Endothelial cell of umbilical vein (primary cell): ENCODE measurements around the gene ZNF581. TPM values are rescaled to one million over a fixed set of nuclear protein-coding genes. Genes with fewer than 3 reads are reported as not detected.

Experiments
- BruUV-seq: library from RNA; stranded (reverse); fragments of 400-500 nt; replicated peaks from 2 replicates; lab custom pipeline; 2021; lab: Mats Ljungman, UMichigan
- CTCF ChIA-PET: fragments of 300-600, 350-600 bp; sonication (Branson Sonifier 250); formaldehyde crosslinking; loops from one replicate; lab custom pipeline; 2021; ENCODE audit warnings: antibody characterized with exemption, inconsistent platforms; lab: Charles Lee
- POLR2A ChIA-PET: fragments of 300-600, 350-600 bp; sonication (Branson Sonifier 250); formaldehyde crosslinking; loops from one replicate; lab custom pipeline; 2021; ENCODE audit warnings: antibody characterized with exemption, inconsistent platforms; lab: Charles Lee
- DNase-seq: peaks from one replicate; pipeline ENCODE4 v3.0.0-alpha.2; 2011; ENCODE audit warnings: low read depth, low spot score
- FAIRE-seq: peaks from 2 replicates; lab custom pipeline; 2011; peaks lifted over from hg19 to GRCh38; lab: Jason Lieb, UNC
- H2AFZ ChIP-seq: 2 replicates; pipeline ENCODE4 v1.6.0; 2012; ENCODE audit warnings: low read depth, low read length, control low read depth, inconsistent platforms
- H3K27ac ChIP-seq: 2 replicates; pipeline ENCODE4 v1.5.1; 2011; ENCODE audit warnings: low read depth, mild to moderate bottlenecking, control low read depth, low read length, moderate library complexity; ENCODE audit not compliant: insufficient read depth
- H3K27me3 ChIP-seq, 2 experiments: 2 replicates each; pipeline versions ENCODE4 v1.6.0 to v1.6.1; 2011; ENCODE audit warnings: low read length in 2 of 2, mixed read lengths in 1 of 2; ENCODE audit not compliant: control insufficient read depth in 2 of 2, insufficient read depth in 2 of 2
- H3K36me3 ChIP-seq, 2 experiments: 2 replicates in 1 of 2; 3 replicates in 1 of 2; pipeline ENCODE4 v1.5.1; 2011; ENCODE audit warnings: low read length in 2 of 2, mild to moderate bottlenecking in 1 of 2, moderate library complexity in 1 of 2; ENCODE audit not compliant: control insufficient read depth in 2 of 2, insufficient read depth in 2 of 2; ENCODE audit errors: extremely low read depth in 1 of 2
- H3K4me1 ChIP-seq: 3 replicates; pipeline ENCODE4 v1.5.1; 2011; ENCODE audit warnings: mild to moderate bottlenecking, low read length; ENCODE audit not compliant: control insufficient read depth, insufficient read depth; ENCODE audit errors: extremely low read depth
- H3K4me2 ChIP-seq: 2 replicates; pipeline ENCODE4 v1.6.1; 2011; ENCODE audit warnings: low read length, control low read depth, mixed read lengths; ENCODE audit not compliant: insufficient read depth
- H3K4me3 ChIP-seq, 3 experiments: fragments of 200-600 bp in 1 of 3; sonication (generic), shearing (Covaris generic) in 1 of 3; replicated peaks in 1 of 3; 2 replicates each; pipeline ENCODE4 v1.5.1; 2011 to 2016; ENCODE audit warnings: control low read depth in 3 of 3, low read length in 3 of 3, mild to moderate bottlenecking in 2 of 3, inconsistent platforms in 1 of 3, low read depth in 1 of 3, moderate library complexity in 1 of 3; ENCODE audit not compliant: insufficient read depth in 1 of 3
- H3K79me2 ChIP-seq: 2 replicates; pipeline ENCODE4 v1.6.0; 2012; ENCODE audit warnings: low read length, inconsistent platforms; ENCODE audit not compliant: control insufficient read depth, insufficient read depth
- H3K9ac ChIP-seq: replicated peaks from 2 replicates; pipeline ENCODE3; 2011; ENCODE audit warnings: low read length, control low read depth; ENCODE audit not compliant: insufficient read depth; ENCODE audit errors: extremely low read depth
- H3K9me1 ChIP-seq: replicated peaks from 3 replicates; pipeline ENCODE4 v1.6.0; 2011; ENCODE audit warnings: mild to moderate bottlenecking, low read length; ENCODE audit not compliant: control insufficient read depth, insufficient read depth; ENCODE audit errors: extremely low read depth
- H3K9me3 ChIP-seq: replicated peaks from 2 replicates; pipeline ENCODE4 v1.5.1; 2012; ENCODE audit warnings: low read length, inconsistent platforms; ENCODE audit not compliant: control insufficient read depth, insufficient read depth
- H4K20me1 ChIP-seq: replicated peaks from 2 replicates; pipeline ENCODE3; 2011; ENCODE audit warnings: mild to moderate bottlenecking, low read length; ENCODE audit not compliant: control insufficient read depth, insufficient read depth; ENCODE audit errors: extremely low read depth
- CTCF ChIP-seq, 2 donors: IDR thresholded peaks; 1 replicate in 1 of 2; 2 replicates in 1 of 2; pipeline ENCODE4 v1.5.1; 2011; ENCODE audit warnings: low read length in 2 of 2, mild to moderate bottlenecking in 2 of 2, moderate library complexity in 2 of 2, control low read depth in 1 of 2, inconsistent platforms in 1 of 2, low read depth in 1 of 2; ENCODE audit not compliant: insufficient read depth in 1 of 2; ENCODE audit errors: extremely low read depth in 1 of 2
- EZH2 ChIP-seq: IDR thresholded peaks from 2 replicates; pipeline ENCODE4 v1.6.1; 2012; ENCODE audit warnings: borderline replicate concordance, low read depth, mild to moderate bottlenecking, moderate library complexity, low read length, inconsistent platforms; ENCODE audit not compliant: severe bottlenecking
- FOS ChIP-seq: IDR thresholded peaks from 2 replicates; pipeline ENCODE4 v1.6.1; 2011; ENCODE audit warnings: mild to moderate bottlenecking, low read length, moderate library complexity, borderline replicate concordance; ENCODE audit not compliant: insufficient read depth
- GATA2 ChIP-seq: IDR thresholded peaks from 2 replicates; pipeline ENCODE4 v1.7.0; 2011; ENCODE audit warnings: low read depth, mild to moderate bottlenecking, moderate library complexity, mixed read lengths, low read length; ENCODE audit not compliant: insufficient read length, insufficient read depth
- JUN ChIP-seq: IDR thresholded peaks from 2 replicates; pipeline ENCODE4 v1.6.1; 2011; ENCODE audit warnings: borderline replicate concordance, low read depth; ENCODE audit not compliant: insufficient read length, insufficient read depth
- MYC ChIP-seq: IDR thresholded peaks from one replicate; pipeline ENCODE4 v1.6.1; 2011; ENCODE audit warnings: mild to moderate bottlenecking, low read depth, low read length
- POLR2A ChIP-seq: IDR thresholded peaks from 2 replicates; pipeline ENCODE4 v1.6.1; 2012; ENCODE audit warnings: low read depth, mild to moderate bottlenecking, control low read depth, low read length
- POLR2AphosphoS5 ChIP-seq: IDR thresholded peaks from 2 replicates; pipeline ENCODE4 v1.6.1; 2012; ENCODE audit warnings: low read depth, mild to moderate bottlenecking, control low read depth, low read length, moderate library complexity; ENCODE audit not compliant: insufficient read depth
- dilution Hi-C: fragments of 300-500 bp; cut with MboI; formaldehyde crosslinking; loops from one replicate; pipeline ENCODE4 v1.15.0; 2019; ENCODE audit warnings: low sequenced_read_pairs; ENCODE audit not compliant: extremely low pct_ligation_motif_present
- intact Hi-C: fragments of 100-400 bp; cut with micrococcal nuclease; formaldehyde crosslinking; loops from one replicate; pipeline ENCODE4 v1.10.0; 2022
- polyA plus RNA-seq, 4 experiments: library from polyadenylated mRNA; depleted of rRNA in 3 of 4; stranded (reverse) in 3 of 4; unstranded in 1 of 4; fragments of >200 nt; gene quantifications; 2 replicates each; pipeline versions ENCODE4 v1.2.1 to v1.2.3, GENCODE V29; 2011 to 2012; ENCODE audit warnings: missing spikeins in 1 of 4
- total RNA-seq: library from RNA; stranded (reverse); gene quantifications from 2 replicates; pipeline ENCODE4 v1.2.3, GENCODE V29; 2021
- TF ChIP-seq, protein P1 (sequence below): IDR thresholded peaks from 2 replicates; pipeline ENCODE4 v1.6.1; 2011; ENCODE audit not compliant: insufficient read depth, insufficient read length

Gene ZNF581
- total and polyA plus RNA-seq, 2 donors (not counting 3 experiments of a cell fraction or from before 2014, with no cell fraction given): 31.4 to 32.3 TPM

GRCh38 chr19:55626350-55626749 lies 17.1 kb upstream of the ZNF581 start:
- Histone ChIP-seq H3K27ac (no peak overlapping the region), H3K9me3 (no peaks in the 10 kb centered on the region), H3K36me3 (peaks cover 0 to 1% of the 10 kb centered on the region in 2 experiments), H2AFZ (no peak overlapping the region), H3K9ac (no peak overlapping the region), H3K27me3 (no peaks in the 10 kb centered on the region), H3K9me1 (no peaks in the 10 kb centered on the region), H3K4me2 (no peak overlapping the region), H3K4me1 (peaks cover 6% of the 10 kb centered on the region), H3K79me2 (no peaks in the 10 kb centered on the region), H3K4me3 (no peak overlapping the region), H4K20me1 (no peaks in the 10 kb centered on the region)
- TF ChIP-seq, protein P1, sequence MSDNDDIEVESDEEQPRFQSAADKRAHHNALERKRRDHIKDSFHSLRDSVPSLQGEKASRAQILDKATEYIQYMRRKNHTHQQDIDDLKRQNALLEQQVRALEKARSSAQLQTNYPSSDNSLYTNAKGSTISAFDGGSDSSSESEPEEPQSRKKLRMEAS: no peak
- no peak for TF ChIP-seq MYC
- no peak for TF ChIP-seq POLR2AphosphoS5
- TF ChIP-seq CTCF (IDR thresholded peaks at IDR 0.05; ENCODE audit: extremely low read depth in 1 of 2, insufficient read depth in 1 of 2, low read depth in 1 of 2, low read length in 2 of 2): no peak
- no peak for TF ChIP-seq GATA2
- TF ChIP-seq FOS: no peak
- TF ChIP-seq POLR2A: no peak
- no peak for TF ChIP-seq EZH2
- TF ChIP-seq JUN: no peak
- BruUV-seq: no TSS peak
- dilution Hi-C loops (no loop called here), intact Hi-C loops (no loop called here)
- DNase-seq (no peak), FAIRE-seq (no peak)
- POLR2A ChIA-PET: interaction anchor here (0.9 to 1.4 kb wide), 2 partner anchors 16 to 22 kb away, joined by 3 read pairs; no protein-coding TSS in a partner anchor
- CTCF ChIA-PET: interaction anchor here (1.2 to 2.9 kb wide), 5 partner anchors 20 to 159 kb away, joined by 3 to 15 read pairs (median 5); partner anchors contain the start of gene CCDC106
